Measurements from ENCODE around the gene TIGD4. TPM values are rescaled to one million over a fixed set of nuclear protein-coding genes. Genes with fewer than 3 reads are reported as not detected.
A peak's percentile ranks its signal among the peaks of the same experiment; 100 is the strongest.
"Not testable (repeated sequence)": the region's sequence is repeated elsewhere in the genome, so short reads cannot be mapped to it uniquely, and the experiment has no call there.

TIGD4 gene
- polyA plus RNA-seq, 3 donors from 2014 or later = 0.09 TPM; not detected in 2

- H3K36me3 Mint-ChIP-seq = peaks cover 0 to 6% (median 0%) of the 10 kb centered on the region in 3 donors
- no peak overlapping the region for H3K4me3 Mint-ChIP-seq
- DNase-seq = no peak
- H3K27ac Mint-ChIP-seq = no peak overlapping the region
- H3K4me1 Mint-ChIP-seq = peaks cover 2 to 4% of the 10 kb centered on the region in 2 donors
- H3K27me3 Mint-ChIP-seq (ENCODE audit: low read depth in 3 of 3) = no peaks in the 10 kb centered on the region
- no peaks in the 10 kb centered on the region for H3K9me3 Mint-ChIP-seq
Observed at GRCh38 chr4:152773339-152773738, 6.2 kb downstream of the TIGD4 start.

- H3K4me1 Mint-ChIP-seq = peaks cover 0 to 4% of the 10 kb centered on the region in 2 donors
- no peaks in the 10 kb centered on the region for H3K27me3 Mint-ChIP-seq (ENCODE audit: low read depth in 3 of 3)
- no peaks in the 10 kb centered on the region for H3K9me3 Mint-ChIP-seq
- DNase-seq = no peak
- peak overlapping the region in 1 of 6 donors; percentile 14 for H3K27ac Mint-ChIP-seq
- H3K36me3 Mint-ChIP-seq = peaks cover 0 to 6% (median 0%) of the 10 kb centered on the region in 3 donors
- H3K4me3 Mint-ChIP-seq = no peak overlapping the region
Observed at GRCh38 chr4:152771741-152772533, 7.6 kb downstream of the TIGD4 start.

GRCh38 chr4:152765069-152765737, 14.3 kb downstream of the TIGD4 start:
- not testable (repeated sequence) for H3K27ac Mint-ChIP-seq, H3K4me1 Mint-ChIP-seq

GRCh38 chr4:152763796-152764195, 15.7 kb downstream of the TIGD4 start:
- DNase-seq = no peak
- no peaks in the 10 kb centered on the region for H3K9me3 Mint-ChIP-seq
- H3K27me3 Mint-ChIP-seq (ENCODE audit: low read depth in 3 of 3) = peaks cover 0 to 9% (median 3%) of the 10 kb centered on the region in 3 donors
- H3K4me1 Mint-ChIP-seq = no peaks in the 10 kb centered on the region
- no peak overlapping the region for H3K4me3 Mint-ChIP-seq
- H3K27ac Mint-ChIP-seq = no peak overlapping the region
- no peaks in the 10 kb centered on the region for H3K36me3 Mint-ChIP-seq

More at GRCh38 chr4:152765069-152765737, 14.3 kb downstream of the TIGD4 start:
- H3K36me3 Mint-ChIP-seq; H3K9me3 Mint-ChIP-seq; H3K4me3 Mint-ChIP-seq; DNase-seq; H3K27me3 Mint-ChIP-seq (ENCODE audit: low read depth in 3 of 3): not testable (repeated sequence)

- Mint-ChIP-seq H3K27ac (no peak overlapping the region), H3K27me3 (ENCODE audit: low read depth in 3 of 3) (peaks cover 0 to 6% (median 2%) of the 10 kb centered on the region in 3 donors), H3K9me3 (no peaks in the 10 kb centered on the region), H3K4me1 (no peaks in the 10 kb centered on the region), H3K4me3 (no peak overlapping the region), H3K36me3 (no peaks in the 10 kb centered on the region)
- no peak for DNase-seq
Observed at GRCh38 chr4:152748619-152749018, 30.9 kb downstream of the TIGD4 start.

- H3K4me3 Mint-ChIP-seq = no peak overlapping the region
- no peaks in the 10 kb centered on the region for H3K36me3 Mint-ChIP-seq
- H3K27me3 Mint-ChIP-seq (ENCODE audit: low read depth in 3 of 3) = peaks cover 0 to 6% (median 2%) of the 10 kb centered on the region in 3 donors
- no peak overlapping the region for H3K27ac Mint-ChIP-seq
- H3K9me3 Mint-ChIP-seq = no peaks in the 10 kb centered on the region
- H3K4me1 Mint-ChIP-seq = no peaks in the 10 kb centered on the region
- no peak for DNase-seq
Observed at GRCh38 chr4:152747444-152747843, 32.1 kb downstream of the TIGD4 start.

- Mint-ChIP-seq H3K4me3 (no peak overlapping the region), H3K27me3 (ENCODE audit: low read depth in 3 of 3) (peaks cover 0 to 4% (median 3%) of the 10 kb centered on the region in 3 donors), H3K9me3 (no peaks in the 10 kb centered on the region), H3K27ac (no peak overlapping the region), H3K36me3 (no peaks in the 10 kb centered on the region), H3K4me1 (no peaks in the 10 kb centered on the region)
- no peak for DNase-seq
Observed at GRCh38 chr4:152738827-152739226, 40.7 kb downstream of the TIGD4 start.

GRCh38 chr4:152735906-152736305, 43.6 kb downstream of the TIGD4 start:
- Mint-ChIP-seq H3K27ac (no peak overlapping the region), H3K36me3 (no peaks in the 10 kb centered on the region), H3K4me3 (no peak overlapping the region), H3K9me3 (no peaks in the 10 kb centered on the region), H3K4me1 (no peaks in the 10 kb centered on the region), H3K27me3 (ENCODE audit: low read depth in 3 of 3) (peaks cover 0 to 4% (median 3%) of the 10 kb centered on the region in 3 donors)
- no peak for DNase-seq

- H3K27ac Mint-ChIP-seq = no peak overlapping the region
- peaks cover 0 to 4% (median 3%) of the 10 kb centered on the region in 3 donors for H3K27me3 Mint-ChIP-seq (ENCODE audit: low read depth in 3 of 3)
- no peak overlapping the region for H3K4me3 Mint-ChIP-seq
- peak in 1 of 3 donors; percentile 20 for DNase-seq
- no peaks in the 10 kb centered on the region for H3K36me3 Mint-ChIP-seq
- H3K9me3 Mint-ChIP-seq = no peaks in the 10 kb centered on the region
- no peaks in the 10 kb centered on the region for H3K4me1 Mint-ChIP-seq
Observed at GRCh38 chr4:152735396-152735859, 44.1 kb downstream of the TIGD4 start.

GRCh38 chr4:152734699-152735050, 44.9 kb downstream of the TIGD4 start:
- DNase-seq = no peak
- Mint-ChIP-seq H3K4me3 (no peak overlapping the region), H3K27me3 (ENCODE audit: low read depth in 3 of 3) (peaks cover 0 to 4% (median 3%) of the 10 kb centered on the region in 3 donors), H3K4me1 (no peaks in the 10 kb centered on the region), H3K27ac (no peak overlapping the region), H3K36me3 (no peaks in the 10 kb centered on the region), H3K9me3 (no peaks in the 10 kb centered on the region)

GRCh38 chr4:152734015-152734698, 45.4 kb downstream of the TIGD4 start:
- no peak for DNase-seq
- Mint-ChIP-seq H3K27ac (no peak overlapping the region), H3K27me3 (ENCODE audit: low read depth in 3 of 3) (peaks cover 0 to 4% (median 3%) of the 10 kb centered on the region in 3 donors), H3K9me3 (no peaks in the 10 kb centered on the region), H3K36me3 (no peaks in the 10 kb centered on the region), H3K4me3 (no peak overlapping the region), H3K4me1 (no peaks in the 10 kb centered on the region)

GRCh38 chr4:152731997-152732396, 47.5 kb downstream of the TIGD4 start:
- H3K27me3 Mint-ChIP-seq (ENCODE audit: low read depth in 3 of 3) = peaks cover 0 to 8% (median 3%) of the 10 kb centered on the region in 3 donors
- H3K4me3 Mint-ChIP-seq = no peak overlapping the region
- no peaks in the 10 kb centered on the region for H3K4me1 Mint-ChIP-seq
- no peak for DNase-seq
- no peaks in the 10 kb centered on the region for H3K9me3 Mint-ChIP-seq
- no peak overlapping the region for H3K27ac Mint-ChIP-seq
- no peaks in the 10 kb centered on the region for H3K36me3 Mint-ChIP-seq

GRCh38 chr4:152729466-152729865, 50.1 kb downstream of the TIGD4 start:
- H3K9me3 Mint-ChIP-seq = no peaks in the 10 kb centered on the region
- no peaks in the 10 kb centered on the region for H3K36me3 Mint-ChIP-seq
- peaks cover 0 to 7% (median 2%) of the 10 kb centered on the region in 3 donors for H3K27me3 Mint-ChIP-seq (ENCODE audit: low read depth in 3 of 3)
- no peak overlapping the region for H3K4me3 Mint-ChIP-seq
- H3K27ac Mint-ChIP-seq = no peak overlapping the region
- DNase-seq = no peak
- H3K4me1 Mint-ChIP-seq = no peaks in the 10 kb centered on the region

- H3K9me3 Mint-ChIP-seq = no peaks in the 10 kb centered on the region
- DNase-seq = no peak
- H3K4me1 Mint-ChIP-seq = no peaks in the 10 kb centered on the region
- H3K27me3 Mint-ChIP-seq (ENCODE audit: low read depth in 3 of 3) = peaks cover 0 to 5% (median 2%) of the 10 kb centered on the region in 3 donors
- no peak overlapping the region for H3K27ac Mint-ChIP-seq
- H3K4me3 Mint-ChIP-seq = no peak overlapping the region
- H3K36me3 Mint-ChIP-seq = no peaks in the 10 kb centered on the region
Observed at GRCh38 chr4:152728343-152728742, 51.2 kb downstream of the TIGD4 start.
